Keratinocyte (primary cell): ENCODE results near the gene FIP1L1. TPM values are rescaled to one million over a fixed set of nuclear protein-coding genes. Genes with fewer than 3 reads are reported as not detected.

Source experiments
- DNase-seq: peaks from one replicate; pipeline ENCODE4 v3.0.0-alpha.2; 2011; ENCODE audit warnings: low read depth, missing footprints, low spot score
- FAIRE-seq: peaks from 2 replicates; lab custom pipeline; 2011; peaks lifted over from hg19 to GRCh38; lab: Jason Lieb, UNC
- H2AFZ ChIP-seq: 2 replicates; pipeline ENCODE4 v1.6.0; 2012; ENCODE audit warnings: low read length, control low read depth, inconsistent platforms; ENCODE audit not compliant: control insufficient read depth
- H3K27ac ChIP-seq: 2 replicates; pipeline ENCODE4 v1.5.1; 2011; ENCODE audit warnings: low read length; ENCODE audit not compliant: control insufficient read depth, insufficient read depth
- H3K27me3 ChIP-seq: 3 replicates; pipeline ENCODE4 v1.6.0; 2011; ENCODE audit warnings: low read length; ENCODE audit not compliant: control insufficient read depth, insufficient read depth; ENCODE audit errors: extremely low read depth
- H3K36me3 ChIP-seq, 2 experiments: 2 replicates in 1 of 2; 3 replicates in 1 of 2; pipeline ENCODE4 v1.5.1; 2011; ENCODE audit warnings: low read length in 2 of 2, mild to moderate bottlenecking in 1 of 2; ENCODE audit not compliant: control insufficient read depth in 2 of 2, insufficient read depth in 2 of 2; ENCODE audit errors: extremely low read depth in 1 of 2
- H3K4me1 ChIP-seq: 3 replicates; pipeline ENCODE4 v1.5.1; 2011; ENCODE audit warnings: low read length; ENCODE audit not compliant: control insufficient read depth, insufficient read depth; ENCODE audit errors: extremely low read depth
- H3K4me2 ChIP-seq: 3 replicates; pipeline ENCODE4 v1.6.0; 2011; ENCODE audit warnings: low read depth, low read length; ENCODE audit not compliant: control insufficient read depth, insufficient read depth; ENCODE audit errors: extremely low read depth
- H3K4me3 ChIP-seq, 3 experiments: fragments of 200-600 bp in 1 of 3; sonication (generic) in 1 of 3; 2 replicates in 2 of 3; 3 replicates in 1 of 3; pipeline ENCODE4 v1.5.1; 2011 to 2016; ENCODE audit warnings: low read length in 3 of 3, mild to moderate bottlenecking in 3 of 3, control low read depth in 2 of 3, inconsistent platforms in 1 of 3, low read depth in 1 of 3, mixed read lengths in 1 of 3, mixed run types in 1 of 3, moderate library complexity in 1 of 3; ENCODE audit not compliant: control insufficient read depth in 2 of 3, insufficient read depth in 2 of 3; ENCODE audit errors: extremely low read depth in 1 of 3
- H3K79me2 ChIP-seq: 2 replicates; pipeline ENCODE4 v1.6.0; 2012; ENCODE audit warnings: low read length; ENCODE audit not compliant: control insufficient read depth, insufficient read depth
- H3K9ac ChIP-seq: 3 replicates; pipeline ENCODE4 v1.6.0; 2011; ENCODE audit warnings: low read length; ENCODE audit not compliant: control insufficient read depth, insufficient read depth; ENCODE audit errors: extremely low read depth
- H3K9me1 ChIP-seq: 3 replicates; pipeline ENCODE4 v1.6.0; 2011; ENCODE audit warnings: low read length; ENCODE audit not compliant: control insufficient read depth, insufficient read depth; ENCODE audit errors: extremely low read depth
- H3K9me3 ChIP-seq: 2 replicates; pipeline ENCODE4 v1.5.1; 2012; ENCODE audit warnings: low read depth, low read length; ENCODE audit not compliant: control insufficient read depth
- H4K20me1 ChIP-seq: 3 replicates; pipeline ENCODE4 v1.6.0; 2011; ENCODE audit warnings: low read length; ENCODE audit not compliant: control insufficient read depth, insufficient read depth; ENCODE audit errors: extremely low read depth
- CTCF ChIP-seq, 3 experiments: IDR thresholded peaks in 1 of 3; conservative IDR thresholded peaks in 1 of 3; optimal IDR thresholded peaks in 1 of 3; 2 replicates in 2 of 3; 3 replicates in 1 of 3; pipeline versions ENCODE3 to v1.5.1; 2011; ENCODE audit warnings: low read length in 3 of 3, mild to moderate bottlenecking in 3 of 3, moderate library complexity in 2 of 3, control low read depth in 1 of 3, inconsistent platforms in 1 of 3; ENCODE audit not compliant: insufficient read depth in 2 of 3; ENCODE audit errors: extremely low read depth in 1 of 3
- EZH2 ChIP-seq: IDR thresholded peaks from one replicate; pipeline ENCODE4 v1.6.1; 2012; ENCODE audit warnings: inconsistent platforms, mild to moderate bottlenecking, low read length, moderate library complexity
- dilution Hi-C: fragments of 300-500 bp; cut with MboI; formaldehyde crosslinking; loops from one replicate; pipeline ENCODE4 v1.7.0; 2020; ENCODE audit warnings: low sequenced_read_pairs; ENCODE audit not compliant: extremely low pct_ligation_motif_present
- polyA plus RNA-seq, 5 experiments: library from polyadenylated mRNA; depleted of rRNA in 3 of 5; stranded (reverse) in 3 of 5; stranded (forward) in 1 of 5; unstranded in 1 of 5; fragments of >200 nt; gene quantifications; 1 replicate in 1 of 5; 2 replicates in 3 of 5; 3 replicates in 1 of 5; pipeline versions ENCODE4 v1.2.1 to v1.2.3, GENCODE V29; 2011 to 2012; ENCODE audit warnings: missing spikeins in 2 of 5, low read depth in 1 of 5, low replicate concordance in 1 of 5

Gene FIP1L1
- polyA plus RNA-seq, 1 donor (not counting 4 experiments of a cell fraction or from before 2014, with no cell fraction given) = 36.7 TPM

- Histone ChIP-seq H3K4me1 (no peaks in the 10 kb centered on the region), H3K27me3 (peaks cover 7% of the 10 kb centered on the region), H3K4me3 (no peak overlapping the region), H3K4me2 (no peak overlapping the region), H3K9me1 (no peaks in the 10 kb centered on the region), H2AFZ (no peak overlapping the region), H3K79me2 (no peaks in the 10 kb centered on the region), H3K36me3 (no peaks in the 10 kb centered on the region), H4K20me1 (no peaks in the 10 kb centered on the region), H3K27ac (no peak overlapping the region), H3K9me3 (no peaks in the 10 kb centered on the region), H3K9ac (no peak overlapping the region)
- TF ChIP-seq CTCF (optimal IDR thresholded peaks at IDR 0.05 in 1 of 3, IDR thresholded peaks at IDR 0.05 in 1 of 3, conservative IDR thresholded peaks at IDR 0.05 in 1 of 3; ENCODE audit: extremely low read depth in 1 of 3, insufficient read depth in 2 of 3, low read length in 3 of 3) = no peak
- TF ChIP-seq EZH2 = no peak
- FAIRE-seq (no peak), DNase-seq (no peak)
- dilution Hi-C loops = no loop called here
Measured at GRCh38 chr4:53484911-53485657, 107.6 kb downstream of the FIP1L1 start.

GRCh38 chr4:53485658-53486040 lies 108.2 kb downstream of the FIP1L1 start:
- Histone ChIP-seq H3K27ac (no peak overlapping the region), H3K27me3 (peaks cover 7% of the 10 kb centered on the region), H3K4me3 (no peak overlapping the region), H2AFZ (no peak overlapping the region), H3K4me1 (no peaks in the 10 kb centered on the region), H3K9me3 (no peaks in the 10 kb centered on the region), H3K4me2 (no peak overlapping the region), H3K36me3 (no peaks in the 10 kb centered on the region), H3K79me2 (no peaks in the 10 kb centered on the region), H3K9me1 (no peaks in the 10 kb centered on the region), H4K20me1 (no peaks in the 10 kb centered on the region), H3K9ac (no peak overlapping the region)
- TF ChIP-seq EZH2 (no peak), CTCF (optimal IDR thresholded peaks at IDR 0.05 in 1 of 3, IDR thresholded peaks at IDR 0.05 in 1 of 3, conservative IDR thresholded peaks at IDR 0.05 in 1 of 3; ENCODE audit: extremely low read depth in 1 of 3, insufficient read depth in 2 of 3, low read length in 3 of 3) (no peak)
- dilution Hi-C loops = no loop called here
- DNase-seq (no peak), FAIRE-seq (no peak)
